ENCODE measurements around the gene DSCAML1. TPM values are rescaled to one million over a fixed set of nuclear protein-coding genes. Genes with fewer than 3 reads are reported as not detected.

The DSCAML1 gene
- total RNA-seq, 1 donor from 2014 or later = not detected

DNA sequence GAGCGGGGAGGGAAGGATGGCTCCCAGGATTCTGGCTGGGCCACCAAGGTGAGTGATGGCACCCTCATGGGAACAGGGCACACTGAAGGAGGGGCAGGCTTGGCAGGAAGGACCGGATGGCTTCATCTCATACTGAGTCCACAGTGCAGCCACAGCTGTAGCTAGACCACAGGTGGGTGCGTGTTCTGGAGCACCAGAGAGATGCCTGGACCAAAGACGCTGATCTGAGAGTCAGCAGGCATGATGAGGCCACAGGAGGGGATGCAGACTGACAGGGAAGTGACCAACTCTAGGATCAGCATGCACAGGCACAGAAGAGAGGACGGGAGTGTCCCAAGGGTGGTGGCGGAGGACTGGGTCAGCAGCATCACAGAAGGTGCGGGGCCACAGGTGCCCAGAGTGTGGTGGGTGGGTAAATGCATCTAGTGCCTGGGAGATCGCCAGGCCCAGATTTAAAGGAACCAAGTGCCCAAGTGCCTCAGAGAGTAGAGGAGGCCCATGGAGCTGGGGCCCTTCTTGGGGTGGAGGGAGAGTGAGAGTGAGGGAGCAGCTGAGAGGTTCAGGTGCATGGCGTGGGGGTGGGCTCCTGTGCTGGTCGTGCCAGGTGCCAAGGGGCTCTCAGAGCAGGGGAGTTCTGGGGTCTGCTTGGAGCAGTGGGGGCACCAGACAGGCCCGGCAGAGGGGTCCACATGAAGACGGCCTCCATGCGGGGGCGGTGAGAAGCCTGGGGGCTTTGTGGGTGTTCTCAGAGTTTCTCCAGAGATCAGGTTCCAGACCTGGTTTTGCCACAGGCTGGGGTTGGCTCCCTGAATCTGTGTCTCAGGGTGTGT lies 355.7 kb downstream of the DSCAML1 start:
- DNase-seq (ENCODE audit: extremely low read depth, low read depth, low spot score) = no peak

DNA sequence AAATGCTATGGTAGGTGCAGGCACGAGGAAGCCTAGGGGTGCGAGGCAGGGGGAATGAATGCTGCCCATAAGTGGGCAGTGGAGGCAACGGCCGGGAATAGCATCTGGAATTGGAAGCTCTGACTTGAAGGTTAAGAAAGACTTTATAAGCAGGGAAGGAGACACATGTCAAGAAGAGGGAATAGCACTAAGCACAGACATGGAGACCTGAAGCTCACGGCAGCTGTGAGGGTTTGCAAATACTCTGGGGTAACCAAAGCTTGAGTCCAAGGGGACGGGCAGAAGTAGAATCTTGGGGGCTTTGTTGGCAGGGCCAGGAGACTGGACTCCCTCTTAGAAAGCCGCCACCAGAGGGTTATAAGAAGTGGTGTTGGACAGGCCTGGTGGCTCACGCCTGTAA lies 356.8 kb downstream of the DSCAML1 start:
- no peak for DNase-seq (ENCODE audit: extremely low read depth, low read depth, low spot score)

DNA sequence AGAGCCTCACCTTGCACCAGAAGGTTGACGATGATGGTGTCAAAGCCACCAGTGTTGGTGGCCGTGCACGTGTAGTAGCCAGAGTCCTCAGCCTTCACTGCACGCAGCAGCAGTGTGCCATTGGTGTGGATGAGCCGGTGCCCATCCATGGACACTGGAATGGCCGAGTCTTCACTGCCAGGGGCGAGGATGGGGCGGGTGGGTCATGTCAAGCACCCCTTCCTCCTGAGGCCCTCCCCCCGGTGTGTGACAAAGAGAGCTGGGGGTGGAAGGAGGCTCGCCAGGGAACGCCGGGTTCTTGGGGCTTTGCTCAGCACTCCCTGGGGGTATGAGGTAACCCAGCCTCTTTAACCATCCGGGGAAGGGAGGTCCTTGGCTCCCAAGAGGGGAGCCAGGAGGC lies 357.8 kb downstream of the DSCAML1 start:
- no peak for DNase-seq (ENCODE audit: extremely low read depth, low read depth, low spot score)

DNA sequence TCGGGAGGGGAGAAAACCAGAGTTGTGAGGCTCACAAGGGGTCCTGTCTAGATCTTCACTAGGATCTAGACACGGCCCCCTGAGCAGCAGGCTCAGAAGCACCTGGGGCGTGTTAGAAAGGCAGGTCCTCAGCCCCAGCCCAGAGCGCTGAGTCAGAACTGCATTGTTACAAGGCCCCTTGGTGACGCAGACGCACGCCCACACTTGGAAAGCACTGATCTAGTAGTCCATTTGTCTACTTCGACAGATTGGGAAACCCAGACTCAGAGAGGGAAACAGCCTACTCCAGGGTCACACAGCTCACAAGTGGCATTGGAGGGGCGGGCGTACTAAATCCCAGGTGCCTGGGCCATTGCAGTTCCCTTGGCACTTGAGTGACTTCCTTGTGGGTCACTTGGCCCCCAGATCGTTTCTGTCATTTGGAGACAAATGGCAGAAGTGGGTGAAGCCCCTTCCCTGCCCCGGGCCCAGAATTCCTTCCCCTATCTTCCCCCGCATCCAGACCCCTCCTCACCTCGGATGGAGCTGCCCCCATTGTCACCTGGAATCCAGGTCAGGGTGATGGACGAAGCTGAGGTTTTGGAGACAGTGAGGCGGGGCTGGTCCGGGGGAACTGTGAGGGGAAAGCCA lies 358.5 kb downstream of the DSCAML1 start:
- DNase-seq (ENCODE audit: extremely low read depth, low read depth, low spot score) = no peak

- DNase-seq (ENCODE audit: extremely low read depth, low read depth, low spot score) = no peak
These were observed 359.3 kb downstream of the DSCAML1 start for GRCh38 chr11:117437791-117438130.

GRCh38 chr11:117437041-117437790 lies 359.8 kb downstream of the DSCAML1 start:
- no peak for DNase-seq (ENCODE audit: extremely low read depth, low read depth, low spot score)

GRCh38 chr11:117435326-117435725 lies 361.7 kb downstream of the DSCAML1 start:
- no peak for DNase-seq (ENCODE audit: extremely low read depth, low read depth, low spot score)

GRCh38 chr11:117434481-117434880 lies 362.5 kb downstream of the DSCAML1 start:
- DNase-seq (ENCODE audit: extremely low read depth, low read depth, low spot score) = no peak

GRCh38 chr11:117433717-117434116 lies 363.3 kb downstream of the DSCAML1 start:
- no peak for DNase-seq (ENCODE audit: extremely low read depth, low read depth, low spot score)

GRCh38 chr11:117431436-117431835 lies 365.6 kb downstream of the DSCAML1 start:
- DNase-seq (ENCODE audit: extremely low read depth, low read depth, low spot score) = no peak

GRCh38 chr11:117430293-117430955 lies 366.6 kb downstream of the DSCAML1 start:
- no peak for DNase-seq (ENCODE audit: extremely low read depth, low read depth, low spot score)

- no peak for DNase-seq (ENCODE audit: extremely low read depth, low read depth, low spot score)
These were observed 368.2 kb downstream of the DSCAML1 start for GRCh38 chr11:117428856-117429229.

DNA sequence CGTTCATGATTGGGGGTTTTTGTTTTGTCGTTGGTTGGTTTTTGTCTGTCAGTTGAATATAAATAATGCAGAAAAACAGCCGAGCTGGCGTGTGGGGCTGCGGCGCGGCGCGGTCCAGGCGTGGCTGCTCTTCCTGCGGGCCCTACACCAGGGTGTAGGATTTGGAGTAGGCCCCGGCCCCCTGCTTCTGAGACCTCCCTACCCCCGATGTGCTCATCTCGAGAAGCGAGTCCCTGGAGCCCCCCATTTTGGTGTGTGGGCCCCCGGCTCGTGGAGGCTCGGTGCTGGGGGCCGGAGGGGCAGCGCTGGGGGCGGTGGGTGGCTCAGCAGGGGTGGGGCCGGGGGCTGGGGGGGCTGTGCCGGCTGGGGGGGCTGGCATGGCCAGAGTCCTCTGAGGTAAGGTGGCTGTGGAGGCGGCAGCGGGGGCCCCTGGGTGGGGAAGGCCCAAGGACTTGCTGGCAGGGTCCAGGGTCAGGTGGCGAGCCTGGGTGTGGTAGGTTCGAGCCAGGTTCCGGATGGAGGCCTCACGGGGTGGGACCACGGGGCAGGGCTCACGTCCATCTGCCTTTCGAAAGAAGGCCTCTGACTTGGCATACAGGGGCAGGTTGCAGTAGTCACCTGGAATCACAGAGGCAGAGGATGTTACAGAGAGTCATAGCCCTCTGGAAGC lies 368.7 kb downstream of the DSCAML1 start:
- DNase-seq (ENCODE audit: extremely low read depth, low read depth, low spot score) = no peak

DNA sequence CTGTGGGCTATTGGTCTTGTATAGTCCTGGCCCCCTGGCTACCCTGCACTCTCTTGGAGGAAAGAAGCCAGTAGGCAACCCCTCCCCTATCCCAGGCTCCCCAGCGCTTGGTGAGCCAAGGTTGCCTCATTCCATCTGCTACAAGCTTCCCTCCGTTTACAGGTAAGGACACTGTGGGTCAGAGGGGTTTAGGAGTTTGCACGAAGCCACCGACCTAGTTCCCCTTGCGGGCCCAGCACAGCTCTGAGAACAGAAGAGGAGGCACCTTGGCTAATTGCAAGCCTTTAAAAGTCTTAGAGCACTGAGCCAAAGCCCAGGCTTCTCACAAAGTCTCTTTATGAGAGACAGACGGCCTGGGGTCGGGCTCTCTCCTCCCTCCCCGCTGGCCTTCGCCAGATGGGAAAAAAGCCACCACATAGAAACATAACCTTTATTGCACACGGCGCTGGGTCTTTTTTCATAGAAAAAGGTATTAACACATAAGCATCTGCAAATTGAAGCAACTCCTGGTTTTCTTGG lies 369.6 kb downstream of the DSCAML1 start:
- no peak for DNase-seq (ENCODE audit: extremely low read depth, low read depth, low spot score)

- DNase-seq (ENCODE audit: extremely low read depth, low read depth, low spot score) = no peak
These were observed 370.1 kb downstream of the DSCAML1 start for GRCh38 chr11:117426941-117427340.

GRCh38 chr11:117426297-117426685 lies 370.7 kb downstream of the DSCAML1 start:
- peak; percentile 3 for DNase-seq (ENCODE audit: extremely low read depth, low read depth, low spot score)

GRCh38 chr11:117425679-117426296 lies 371.2 kb downstream of the DSCAML1 start:
- no peak for DNase-seq (ENCODE audit: extremely low read depth, low read depth, low spot score)

DNA sequence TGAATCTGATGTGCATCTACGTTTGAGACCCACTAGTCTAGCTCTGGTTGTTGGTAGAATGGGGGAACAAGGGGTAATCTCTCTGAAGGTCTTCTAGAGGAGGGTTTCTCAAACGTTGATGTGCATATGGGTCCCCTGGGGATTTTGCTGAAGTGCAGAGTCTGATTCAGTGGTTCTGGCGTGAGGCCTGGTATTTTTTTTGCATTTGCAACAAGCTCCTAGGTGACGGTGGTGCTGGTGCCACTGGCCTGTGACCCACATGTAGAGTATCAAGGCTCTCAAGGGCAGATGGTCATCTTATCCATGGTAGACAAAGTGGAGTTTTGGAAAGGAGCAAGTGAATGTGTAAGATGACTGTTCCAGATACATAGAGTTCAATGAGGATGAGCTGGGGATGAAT lies 372.2 kb downstream of the DSCAML1 start:
- no peak for DNase-seq (ENCODE audit: extremely low read depth, low read depth, low spot score)

- DNase-seq (ENCODE audit: extremely low read depth, low read depth, low spot score) = no peak
These were observed 373.9 kb downstream of the DSCAML1 start for GRCh38 chr11:117423046-117423575.

GRCh38 chr11:117421476-117421875 lies 375.5 kb downstream of the DSCAML1 start:
- DNase-seq (ENCODE audit: extremely low read depth, low read depth, low spot score) = no peak

Measured in glomerular endothelial cell (primary cell).